Measurements from ENCODE around the gene CXCR5.

Gene CXCR5

GRCh38 chr11:118881228-118881627 is 2.5 kb upstream of the CXCR5 start:
- Histone ChIP-seq H3K4me3 (ENCODE audit: low read length) (no peak overlapping the region), H3K9me3 (ENCODE audit: control insufficient read depth, low read length) (no peaks in the 10 kb centered on the region), H3K36me3 (ENCODE audit: control insufficient read depth, insufficient read depth, low read length) (no peaks in the 10 kb centered on the region), H3K4me1 (ENCODE audit: control insufficient read depth, insufficient read depth, low read length) (no peaks in the 10 kb centered on the region), H3K9ac (ENCODE audit: low read length) (no peak overlapping the region), H3K27me3 (ENCODE audit: control insufficient read depth, insufficient read depth, low read length) (no peaks in the 10 kb centered on the region)

GRCh38 chr11:118882491-118882890 is 1.2 kb upstream of the CXCR5 start:
- Histone ChIP-seq H3K9me3 (ENCODE audit: control insufficient read depth, low read length) (no peaks in the 10 kb centered on the region), H3K36me3 (ENCODE audit: control insufficient read depth, insufficient read depth, low read length) (no peaks in the 10 kb centered on the region), H3K4me3 (ENCODE audit: low read length) (no peak overlapping the region), H3K27me3 (ENCODE audit: control insufficient read depth, insufficient read depth, low read length) (no peaks in the 10 kb centered on the region), H3K4me1 (ENCODE audit: control insufficient read depth, insufficient read depth, low read length) (peaks cover 6% of the 10 kb centered on the region), H3K9ac (ENCODE audit: low read length) (no peak overlapping the region)

- Histone ChIP-seq H3K27me3 (ENCODE audit: control insufficient read depth, insufficient read depth, low read length) (no peaks in the 10 kb centered on the region), H3K9me3 (ENCODE audit: control insufficient read depth, low read length) (no peaks in the 10 kb centered on the region), H3K9ac (ENCODE audit: low read length) (no peak overlapping the region), H3K36me3 (ENCODE audit: control insufficient read depth, insufficient read depth, low read length) (no peaks in the 10 kb centered on the region), H3K4me3 (ENCODE audit: low read length) (no peak overlapping the region), H3K4me1 (ENCODE audit: control insufficient read depth, insufficient read depth, low read length) (peaks cover 11% of the 10 kb centered on the region)
Measured at GRCh38 chr11:118883004-118883367, 706 bp upstream of the CXCR5 start.

GRCh38 chr11:118884875-118885274 is 1.2 kb downstream of the CXCR5 start:
- no peak overlapping the region for H3K9ac ChIP-seq (ENCODE audit: low read length)
- no peaks in the 10 kb centered on the region for H3K36me3 ChIP-seq (ENCODE audit: control insufficient read depth, insufficient read depth, low read length)
- H3K27me3 ChIP-seq (ENCODE audit: control insufficient read depth, insufficient read depth, low read length): no peaks in the 10 kb centered on the region
- no peaks in the 10 kb centered on the region for H3K9me3 ChIP-seq (ENCODE audit: control insufficient read depth, low read length)
- H3K4me1 ChIP-seq (ENCODE audit: control insufficient read depth, insufficient read depth, low read length): peaks cover 18% of the 10 kb centered on the region
- H3K4me3 ChIP-seq (ENCODE audit: low read length): no peak overlapping the region

- Histone ChIP-seq H3K4me1 (ENCODE audit: control insufficient read depth, insufficient read depth, low read length) (peaks cover 18% of the 10 kb centered on the region), H3K9me3 (ENCODE audit: control insufficient read depth, low read length) (no peaks in the 10 kb centered on the region), H3K27me3 (ENCODE audit: control insufficient read depth, insufficient read depth, low read length) (no peaks in the 10 kb centered on the region), H3K4me3 (ENCODE audit: low read length) (no peak overlapping the region), H3K36me3 (ENCODE audit: control insufficient read depth, insufficient read depth, low read length) (no peaks in the 10 kb centered on the region), H3K9ac (ENCODE audit: low read length) (no peak overlapping the region)
Measured at GRCh38 chr11:118885319-118885718, 1.6 kb downstream of the CXCR5 start.

- Histone ChIP-seq H3K9me3 (ENCODE audit: control insufficient read depth, low read length) (no peaks in the 10 kb centered on the region), H3K27me3 (ENCODE audit: control insufficient read depth, insufficient read depth, low read length) (no peaks in the 10 kb centered on the region), H3K4me3 (ENCODE audit: low read length) (no peak overlapping the region), H3K4me1 (ENCODE audit: control insufficient read depth, insufficient read depth, low read length) (peaks cover 18% of the 10 kb centered on the region), H3K9ac (ENCODE audit: low read length) (no peak overlapping the region), H3K36me3 (ENCODE audit: control insufficient read depth, insufficient read depth, low read length) (no peaks in the 10 kb centered on the region)
Measured at GRCh38 chr11:118885831-118886565, 2.3 kb downstream of the CXCR5 start.

GRCh38 chr11:118886681-118887111 is 3.0 kb downstream of the CXCR5 start:
- Histone ChIP-seq H3K9me3 (ENCODE audit: control insufficient read depth, low read length) (no peaks in the 10 kb centered on the region), H3K4me1 (ENCODE audit: control insufficient read depth, insufficient read depth, low read length) (peaks cover 18% of the 10 kb centered on the region), H3K36me3 (ENCODE audit: control insufficient read depth, insufficient read depth, low read length) (no peaks in the 10 kb centered on the region), H3K27me3 (ENCODE audit: control insufficient read depth, insufficient read depth, low read length) (no peaks in the 10 kb centered on the region), H3K4me3 (ENCODE audit: low read length) (no peak overlapping the region), H3K9ac (ENCODE audit: low read length) (no peak overlapping the region)

- Histone ChIP-seq H3K27me3 (ENCODE audit: control insufficient read depth, insufficient read depth, low read length) (no peaks in the 10 kb centered on the region), H3K4me1 (ENCODE audit: control insufficient read depth, insufficient read depth, low read length) (peaks cover 18% of the 10 kb centered on the region), H3K9me3 (ENCODE audit: control insufficient read depth, low read length) (no peaks in the 10 kb centered on the region), H3K36me3 (ENCODE audit: control insufficient read depth, insufficient read depth, low read length) (no peaks in the 10 kb centered on the region), H3K9ac (ENCODE audit: low read length) (no peak overlapping the region), H3K4me3 (ENCODE audit: low read length) (no peak overlapping the region)
Measured at GRCh38 chr11:118887206-118887605, 3.5 kb downstream of the CXCR5 start.

GRCh38 chr11:118888398-118888797 is 4.7 kb downstream of the CXCR5 start:
- Histone ChIP-seq H3K4me3 (ENCODE audit: low read length) (no peak overlapping the region), H3K9ac (ENCODE audit: low read length) (peak overlapping the region; percentile 2), H3K9me3 (ENCODE audit: control insufficient read depth, low read length) (no peaks in the 10 kb centered on the region), H3K27me3 (ENCODE audit: control insufficient read depth, insufficient read depth, low read length) (no peaks in the 10 kb centered on the region), H3K36me3 (ENCODE audit: control insufficient read depth, insufficient read depth, low read length) (no peaks in the 10 kb centered on the region), H3K4me1 (ENCODE audit: control insufficient read depth, insufficient read depth, low read length) (peaks cover 18% of the 10 kb centered on the region)

- H3K9me3 ChIP-seq (ENCODE audit: control insufficient read depth, low read length): no peaks in the 10 kb centered on the region
- H3K27me3 ChIP-seq (ENCODE audit: control insufficient read depth, insufficient read depth, low read length): no peaks in the 10 kb centered on the region
- no peak overlapping the region for H3K9ac ChIP-seq (ENCODE audit: low read length)
- H3K36me3 ChIP-seq (ENCODE audit: control insufficient read depth, insufficient read depth, low read length): no peaks in the 10 kb centered on the region
- no peak overlapping the region for H3K4me3 ChIP-seq (ENCODE audit: low read length)
- peaks cover 18% of the 10 kb centered on the region for H3K4me1 ChIP-seq (ENCODE audit: control insufficient read depth, insufficient read depth, low read length)
Measured at GRCh38 chr11:118889797-118890196, 6.1 kb downstream of the CXCR5 start.

GRCh38 chr11:118892514-118892913 is 8.8 kb downstream of the CXCR5 start:
- no peaks in the 10 kb centered on the region for H3K36me3 ChIP-seq (ENCODE audit: control insufficient read depth, insufficient read depth, low read length)
- no peak overlapping the region for H3K9ac ChIP-seq (ENCODE audit: low read length)
- no peak overlapping the region for H3K4me3 ChIP-seq (ENCODE audit: low read length)
- H3K27me3 ChIP-seq (ENCODE audit: control insufficient read depth, insufficient read depth, low read length): no peaks in the 10 kb centered on the region
- H3K9me3 ChIP-seq (ENCODE audit: control insufficient read depth, low read length): no peaks in the 10 kb centered on the region
- peaks cover 12% of the 10 kb centered on the region for H3K4me1 ChIP-seq (ENCODE audit: control insufficient read depth, insufficient read depth, low read length)

GRCh38 chr11:118892964-118893363 is 9.3 kb downstream of the CXCR5 start:
- Histone ChIP-seq H3K9me3 (ENCODE audit: control insufficient read depth, low read length) (no peaks in the 10 kb centered on the region), H3K4me1 (ENCODE audit: control insufficient read depth, insufficient read depth, low read length) (peaks cover 8% of the 10 kb centered on the region), H3K9ac (ENCODE audit: low read length) (no peak overlapping the region), H3K36me3 (ENCODE audit: control insufficient read depth, insufficient read depth, low read length) (no peaks in the 10 kb centered on the region), H3K27me3 (ENCODE audit: control insufficient read depth, insufficient read depth, low read length) (no peaks in the 10 kb centered on the region), H3K4me3 (ENCODE audit: low read length) (no peak overlapping the region)

- Histone ChIP-seq H3K4me1 (ENCODE audit: control insufficient read depth, insufficient read depth, low read length) (peaks cover 4% of the 10 kb centered on the region), H3K4me3 (ENCODE audit: low read length) (no peak overlapping the region), H3K9ac (ENCODE audit: low read length) (no peak overlapping the region), H3K27me3 (ENCODE audit: control insufficient read depth, insufficient read depth, low read length) (no peaks in the 10 kb centered on the region), H3K9me3 (ENCODE audit: control insufficient read depth, low read length) (no peaks in the 10 kb centered on the region), H3K36me3 (ENCODE audit: control insufficient read depth, insufficient read depth, low read length) (no peaks in the 10 kb centered on the region)
Measured at GRCh38 chr11:118893662-118894061, 10.0 kb downstream of the CXCR5 start.
